HCT116 (cell line): ENCODE results near the gene HDAC8.

Experiments
- CBX3 ChIP-seq: IDR thresholded peaks from 2 replicates; pipeline ENCODE4 v1.6.1; 2012; ENCODE audit warnings: low read depth
- EGR1 ChIP-seq: IDR thresholded peaks from 2 replicates; pipeline ENCODE4 v1.6.1; 2012; ENCODE audit warnings: low read depth
- MAX ChIP-seq: IDR thresholded peaks from 2 replicates; pipeline ENCODE4 v1.6.1; 2012
- REST ChIP-seq: IDR thresholded peaks from 2 replicates; pipeline ENCODE4 v1.6.1; 2012; ENCODE audit warnings: low read depth
- SIN3A ChIP-seq: IDR thresholded peaks from 2 replicates; pipeline ENCODE4 v1.6.1; 2012; ENCODE audit warnings: low read depth
- YY1 ChIP-seq: IDR thresholded peaks from 2 replicates; pipeline ENCODE4 v1.6.1; 2011; ENCODE audit warnings: low read length, low read depth, moderate library complexity, mild to moderate bottlenecking; ENCODE audit not compliant: insufficient replicate concordance; ENCODE audit errors: extremely low read depth
- TF ChIP-seq, protein P1 (sequence below), 3 experiments: fragments of 200-600 bp in 1 of 3; sonication (generic) in 1 of 3; IDR thresholded peaks in 2 of 3; conservative IDR thresholded peaks in 1 of 3; 2 replicates each; pipeline ENCODE4 v1.5.1; 2012 to 2017; ENCODE audit warnings: low read depth in 2 of 3, low read length in 2 of 3, antibody characterized with exemption in 1 of 3, borderline replicate concordance in 1 of 3, control low read depth in 1 of 3, mild to moderate bottlenecking in 1 of 3, mixed read lengths in 1 of 3, mixed run types in 1 of 3, moderate library complexity in 1 of 3; ENCODE audit not compliant: insufficient read depth in 1 of 3

DNA sequence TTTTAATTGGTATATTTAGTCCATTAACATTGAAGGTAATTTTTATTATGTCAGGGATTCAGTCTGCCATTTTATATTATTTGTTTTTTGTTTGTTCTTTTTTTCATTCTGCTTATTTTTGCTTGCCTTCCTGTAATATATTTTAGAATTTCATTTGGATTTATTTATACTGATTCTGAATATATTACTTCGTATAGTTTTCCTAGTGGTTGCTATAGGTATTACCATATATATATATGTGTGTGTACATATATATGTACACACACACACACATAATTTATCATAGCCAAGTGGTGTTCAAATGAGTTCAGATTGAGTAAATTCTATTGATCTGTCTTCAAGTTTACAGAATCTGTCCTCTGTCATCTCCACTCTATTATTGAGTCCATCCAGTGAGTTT is 278.1 kb downstream of the HDAC8 start:
- TF ChIP-seq, protein P1, sequence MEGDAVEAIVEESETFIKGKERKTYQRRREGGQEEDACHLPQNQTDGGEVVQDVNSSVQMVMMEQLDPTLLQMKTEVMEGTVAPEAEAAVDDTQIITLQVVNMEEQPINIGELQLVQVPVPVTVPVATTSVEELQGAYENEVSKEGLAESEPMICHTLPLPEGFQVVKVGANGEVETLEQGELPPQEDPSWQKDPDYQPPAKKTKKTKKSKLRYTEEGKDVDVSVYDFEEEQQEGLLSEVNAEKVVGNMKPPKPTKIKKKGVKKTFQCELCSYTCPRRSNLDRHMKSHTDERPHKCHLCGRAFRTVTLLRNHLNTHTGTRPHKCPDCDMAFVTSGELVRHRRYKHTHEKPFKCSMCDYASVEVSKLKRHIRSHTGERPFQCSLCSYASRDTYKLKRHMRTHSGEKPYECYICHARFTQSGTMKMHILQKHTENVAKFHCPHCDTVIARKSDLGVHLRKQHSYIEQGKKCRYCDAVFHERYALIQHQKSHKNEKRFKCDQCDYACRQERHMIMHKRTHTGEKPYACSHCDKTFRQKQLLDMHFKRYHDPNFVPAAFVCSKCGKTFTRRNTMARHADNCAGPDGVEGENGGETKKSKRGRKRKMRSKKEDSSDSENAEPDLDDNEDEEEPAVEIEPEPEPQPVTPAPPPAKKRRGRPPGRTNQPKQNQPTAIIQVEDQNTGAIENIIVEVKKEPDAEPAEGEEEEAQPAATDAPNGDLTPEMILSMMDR (IDR thresholded peaks at IDR 0.05 in 2 of 3, conservative IDR thresholded peaks at IDR 0.05 in 1 of 3; ENCODE audit: borderline replicate concordance in 1 of 3, insufficient read depth in 1 of 3, low read depth in 2 of 3, low read length in 2 of 3): no peak
- TF ChIP-seq REST (no peak), CBX3 (no peak), YY1 (no peak), EGR1 (no peak), SIN3A (no peak), MAX (no peak)
